ENCODE data around the gene STARD10. TPM values are rescaled to one million over a fixed set of nuclear protein-coding genes. Genes with fewer than 3 reads are reported as not detected.

Gene STARD10
- total and polyA plus RNA-seq, 9 of the 15 experiments (the other 6 are each of a cell fraction or from before 2014, with no cell fraction given), result 0.15 to 52.9 (median 32.3) TPM

GRCh38 chr11:72753341-72754148 lies 40.3 kb downstream of the STARD10 start (continued):
- TF ChIP-seq SNAPC5 (CRISPR knock-in tag; IDR thresholded peaks at IDR 0.05), result no peak
- no peak for TF ChIP-seq HDAC8 (tag; IDR thresholded peaks at IDR 0.05)
- TF ChIP-seq TEAD4 (IDR thresholded peaks at IDR 0.05; ENCODE audit: low read length), result no peak
- TF ChIP-seq TEAD4 (CRISPR knock-in tag; IDR thresholded peaks at IDR 0.05; ENCODE audit: borderline replicate concordance), result no peak
- peak; percentile 28 to 36 (median 30); a peak in 3 of 6 replicates for TF ChIP-seq CTCF (IDR thresholded peaks at IDR 0.05 in 2 of 3, conservative IDR thresholded peaks at IDR 0.05 in 1 of 3; ENCODE audit: insufficient read depth in 2 of 3, low read depth in 1 of 3, low read length in 3 of 3)
- TF ChIP-seq ZNF232 (CRISPR knock-in tag; IDR thresholded peaks at IDR 0.05), result no peak
- no peak for TF ChIP-seq TAL1 (IDR thresholded peaks at IDR 0.05)
- no peak for TF ChIP-seq FOXA1 (IDR thresholded peaks at IDR 0.05; ENCODE audit: borderline replicate concordance)
- TF ChIP-seq MIER1 (IDR thresholded peaks at IDR 0.05; ENCODE audit: low read depth), result no peak
- TF ChIP-seq PRDM10 (IDR thresholded peaks at IDR 0.05; ENCODE audit: partially characterized antibody), result peak; percentile 38
- TF ChIP-seq VEZF1 (CRISPR knock-in tag; IDR thresholded peaks at IDR 0.05), result no peak
- no peak for TF ChIP-seq XRCC4 (IDR thresholded peaks at IDR 0.05; ENCODE audit: extremely low read depth, insufficient read depth, insufficient read length)
- TF ChIP-seq POLR2G (IDR thresholded peaks at IDR 0.05; ENCODE audit: low read depth, low read length), result peak; percentile 40; the same call in 1 of the 2 replicates
- TF ChIP-seq ZBTB49 (CRISPR knock-in tag; IDR thresholded peaks at IDR 0.05; ENCODE audit: borderline replicate concordance), result no peak
- TF ChIP-seq TBL1XR1 (IDR thresholded peaks at IDR 0.05; ENCODE audit: low read length in 2 of 2), result no peak

All from K562 (cell line).